Measurements from ENCODE around the gene APCDD1L. TPM values are rescaled to one million over a fixed set of nuclear protein-coding genes. Genes with fewer than 3 reads are reported as not detected.

The APCDD1L gene
- total and polyA plus RNA-seq, 4 donors: 0.04 TPM; not detected in 3

GRCh38 chr20:58444746-58445255 lies 70.4 kb downstream of the APCDD1L start (continued):
- TF ChIP-seq GABPA (IDR thresholded peaks at IDR 0.05 in 1 of 2, conservative IDR thresholded peaks at IDR 0.05 in 1 of 2) (no peak), HNF4G (IDR thresholded peaks at IDR 0.05) (no peak)

GRCh38 chr20:58441723-58442122 lies 73.5 kb downstream of the APCDD1L start:
- DNase-seq (ENCODE audit: low spot score): no peak
- Histone ChIP-seq H3K36me3 (ENCODE audit: control insufficient read depth in 4 of 4, insufficient read depth in 3 of 4, low read depth in 1 of 4, low read length in 3 of 4) (peaks cover 0 to 30% (median 17%) of the 10 kb centered on the region in 4 donors), H3K9ac (ENCODE audit: low read depth in 1 of 2, low read length in 2 of 2) (no peak overlapping the region), H3K4me3 (ENCODE audit: low read depth in 1 of 3, low read length in 3 of 3) (no peak overlapping the region), H3K27me3 (ENCODE audit: control insufficient read depth in 4 of 4, insufficient read depth in 4 of 4, low read length in 3 of 4) (no peaks in the 10 kb centered on the region), H3K4me1 (ENCODE audit: control insufficient read depth in 4 of 4, insufficient read depth in 4 of 4, low read length in 3 of 4) (peaks cover 6 to 11% (median 7%) of the 10 kb centered on the region in 4 donors), H3K9me3 (ENCODE audit: control insufficient read depth in 4 of 4, low read length in 3 of 4) (no peaks in the 10 kb centered on the region), H3K27ac (ENCODE audit: low read depth in 1 of 2, low read length in 2 of 2) (no peak overlapping the region)
- TF ChIP-seq SP1 (IDR thresholded peaks at IDR 0.05) (no peak), YY1 (IDR thresholded peaks at IDR 0.05) (no peak), ZBTB33 (IDR thresholded peaks at IDR 0.05) (no peak)

GRCh38 chr20:58440021-58440767 lies 75.0 kb downstream of the APCDD1L start:
- Histone ChIP-seq H3K4me3 (ENCODE audit: low read depth in 1 of 3, low read length in 3 of 3) (no peak overlapping the region), H3K27ac (ENCODE audit: low read depth in 1 of 2, low read length in 2 of 2) (no peak overlapping the region), H3K27me3 (ENCODE audit: control insufficient read depth in 4 of 4, insufficient read depth in 4 of 4, low read length in 3 of 4) (no peaks in the 10 kb centered on the region), H3K4me1 (ENCODE audit: control insufficient read depth in 4 of 4, insufficient read depth in 4 of 4, low read length in 3 of 4) (peaks cover 6 to 11% (median 7%) of the 10 kb centered on the region in 4 donors), H3K36me3 (ENCODE audit: control insufficient read depth in 4 of 4, insufficient read depth in 3 of 4, low read depth in 1 of 4, low read length in 3 of 4) (peaks cover 0 to 18% (median 16%) of the 10 kb centered on the region in 4 donors), H3K9me3 (ENCODE audit: control insufficient read depth in 4 of 4, low read length in 3 of 4) (no peaks in the 10 kb centered on the region), H3K9ac (ENCODE audit: low read depth in 1 of 2, low read length in 2 of 2) (no peak overlapping the region)
- 87% methylated on average over 5 of the region's 5 CpGs for WGBS
- no peak for TF ChIP-seq ATF3 (IDR thresholded peaks at IDR 0.05)
- TF ChIP-seq RAD21 (IDR thresholded peaks at IDR 0.05): no peak
- no peak for TF ChIP-seq GABPA (IDR thresholded peaks at IDR 0.05 in 1 of 2, conservative IDR thresholded peaks at IDR 0.05 in 1 of 2)
- no peak for TF ChIP-seq RXRA (IDR thresholded peaks at IDR 0.05)
- no peak for TF ChIP-seq JUND (IDR thresholded peaks at IDR 0.05)
- no peak for TF ChIP-seq TAF1 (conservative IDR thresholded peaks at IDR 0.05)
- TF ChIP-seq FOXA2 (IDR thresholded peaks at IDR 0.05): no peak
- no peak for TF ChIP-seq SP1 (IDR thresholded peaks at IDR 0.05)
- no peak for TF ChIP-seq REST (IDR thresholded peaks at IDR 0.05)
- TF ChIP-seq FOXA1 (IDR thresholded peaks at IDR 0.05): no peak
- TF ChIP-seq EGR1 (IDR thresholded peaks at IDR 0.05; ENCODE audit: low read depth in 2 of 2): no peak
- TF ChIP-seq CTCF (IDR thresholded peaks at IDR 0.05; ENCODE audit: low read depth, low read length, missing input control): no peak
- no peak for TF ChIP-seq YY1 (IDR thresholded peaks at IDR 0.05)
- no peak for DNase-seq (ENCODE audit: low spot score)
